Transverse colon (tissue), 4 donors: ENCODE results near the gene AK4.

Source experiments
- CTCF ChIP-seq, 5 experiments: fragments of 200-600 bp in 3 of 5; fragments of 450-650 bp in 2 of 5; sonication (generic) in 3 of 5; IDR thresholded peaks; 1 replicate in 2 of 5; 2 replicates in 3 of 5; pipeline ENCODE4 v1.5.1; 2016 to 2017; ENCODE audit warnings: antibody characterized with exemption in 5 of 5, inconsistent platforms in 3 of 5, mild to moderate bottlenecking in 2 of 5, moderate library complexity in 1 of 5
- EP300 ChIP-seq: sonication (generic); formaldehyde crosslinking; IDR thresholded peaks from one replicate; pipeline ENCODE4 v1.6.1; 2017; ENCODE audit warnings: antibody characterized with exemption, low read depth
- POLR2A ChIP-seq: fragments of 450-650 bp; IDR thresholded peaks from one replicate; pipeline ENCODE4 v1.6.1; 2016; ENCODE audit warnings: antibody characterized with exemption, mild to moderate bottlenecking, moderate library complexity
- POLR2AphosphoS5 ChIP-seq, 3 donors: sonication (generic); formaldehyde crosslinking; IDR thresholded peaks; one replicate each; pipeline ENCODE4 v1.6.1; 2016; ENCODE audit warnings: antibody characterized with exemption in 3 of 3

GRCh38 chr1:65180977-65181376 lies 33.0 kb downstream of the AK4 start:
- no peak for TF ChIP-seq POLR2A
- no peak for TF ChIP-seq CTCF (IDR thresholded peaks at IDR 0.05)
- TF ChIP-seq POLR2AphosphoS5 (IDR thresholded peaks at IDR 0.05): no peak
- TF ChIP-seq EP300: no peak
